Measurements from ENCODE around the gene SLC7A6OS. TPM values are rescaled to one million over a fixed set of nuclear protein-coding genes. Genes with fewer than 3 reads are reported as not detected.

SLC7A6OS gene
- total RNA-seq, 1 experiment from 2014 or later, result 24.5 TPM

DNA sequence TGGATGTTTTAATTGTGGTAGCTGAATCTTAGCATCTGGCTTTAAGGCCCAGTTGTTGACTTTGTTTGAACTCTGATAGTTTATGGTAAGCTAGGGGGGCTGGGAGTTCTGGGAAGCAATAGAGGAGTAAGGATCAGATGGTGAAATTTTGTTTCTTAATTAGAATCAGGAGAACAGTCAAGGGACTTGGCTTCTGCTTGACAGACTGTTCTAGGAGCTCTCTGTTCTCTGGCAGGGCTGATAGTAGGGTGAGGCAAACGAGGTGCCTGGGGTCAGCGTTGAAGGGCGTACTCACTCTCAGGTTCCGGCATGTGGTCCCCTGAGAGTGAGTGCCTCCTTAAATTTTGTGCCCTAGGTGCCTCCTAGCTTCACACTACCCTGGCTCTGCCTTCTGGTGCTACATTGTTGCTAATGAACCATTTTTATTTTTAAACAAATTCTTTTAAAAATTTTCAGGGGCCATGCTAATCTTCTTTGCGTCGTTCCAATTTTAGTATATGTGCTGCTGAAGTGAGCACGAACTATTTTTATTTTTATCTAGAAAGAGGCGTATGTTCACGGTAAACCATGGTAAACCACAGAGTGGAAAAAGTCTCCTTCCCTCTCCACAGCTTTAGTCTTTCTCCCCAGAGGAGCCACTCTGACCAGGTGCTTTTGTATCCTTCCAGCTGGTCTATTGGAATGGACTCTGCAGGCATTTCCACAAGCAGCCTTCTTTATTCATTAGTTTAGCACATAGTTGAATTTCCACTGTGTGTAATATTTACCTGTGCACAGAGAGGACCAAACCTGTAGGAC, 26.7 kb downstream of the SLC7A6OS start:
- Histone ChIP-seq H3K27me3 (ENCODE audit: insufficient read depth, low read length) (no peaks in the 10 kb centered on the region), H3K27ac (ENCODE audit: insufficient read length, low read depth, low read length) (no peak overlapping the region), H3K79me2 (ENCODE audit: insufficient read depth, low read length) (no peaks in the 10 kb centered on the region), H2BK5ac (ENCODE audit: insufficient read length, low read length) (no peak overlapping the region), H4K5ac (ENCODE audit: insufficient read length, low read depth, low read length) (no peak overlapping the region), H4K8ac (replicated peaks; ENCODE audit: insufficient read length, low read depth, low read length) (no peak overlapping the region), H3K9ac (ENCODE audit: extremely low read depth, insufficient read length, low read length) (no peak overlapping the region), H2AFZ (ENCODE audit: low read length) (no peak overlapping the region), H2BK20ac (ENCODE audit: low read depth, low read length, poor library complexity, severe bottlenecking) (no peak overlapping the region), H4K91ac (ENCODE audit: insufficient read length, low read depth, low read length) (no peak overlapping the region), H3T11ph (ENCODE audit: low read length) (no peak overlapping the region), H2BK12ac (ENCODE audit: insufficient read length, low read depth, low read length) (no peak overlapping the region), H3K23me2 (ENCODE audit: insufficient read length, low read depth, low read length, poor library complexity, severe bottlenecking) (no peaks in the 10 kb centered on the region), H3K4ac (ENCODE audit: low read depth, low read length) (no peak overlapping the region), H3K4me1 (ENCODE audit: insufficient read depth, low read length) (no peaks in the 10 kb centered on the region), H4K20me1 (ENCODE audit: control insufficient read depth, insufficient read depth, insufficient read length) (peaks cover 2% of the 10 kb centered on the region), H3K23ac (ENCODE audit: insufficient read length, low read depth, low read length) (no peak overlapping the region), H2BK15ac (ENCODE audit: low read depth, low read length) (no peak overlapping the region), H2BK120ac (ENCODE audit: low read depth, low read length, poor library complexity, severe bottlenecking) (no peak overlapping the region), H3K9me3 (ENCODE audit: control insufficient read depth, low read depth, low read length) (no peaks in the 10 kb centered on the region), H3K79me1 (ENCODE audit: insufficient read depth, low read depth, low read length, poor library complexity, severe bottlenecking) (no peaks in the 10 kb centered on the region), H3K56ac (ENCODE audit: insufficient read length, low read depth, low read length) (no peak overlapping the region), H3K18ac (ENCODE audit: insufficient read length, low read depth, low read length) (no peak overlapping the region), H3K14ac (ENCODE audit: insufficient read depth, low read length) (no peak overlapping the region), H2AK5ac (ENCODE audit: insufficient read length, low read length) (no peak overlapping the region), H3K4me2 (ENCODE audit: insufficient read depth, insufficient read length, low read length) (no peak overlapping the region)
- Mint-ChIP-seq H3K36me3 (ENCODE audit: insufficient read depth in 1 of 3, low read depth in 3 of 3) (peaks cover 9 to 36% (median 14%) of the 10 kb centered on the region in 3 experiments; a peak in 5 of 7 replicates), H3K4me3 (no peak overlapping the region), H3K27ac (peak overlapping the region; percentile 20 to 45 (median 31); a peak in 5 of 7 replicates), H3K4me1 (peaks cover 0 to 2% of the 10 kb centered on the region in 2 experiments; a peak in 1 of 4 replicates), H3K9me3 (no peaks in the 10 kb centered on the region), H3K27me3 (ENCODE audit: low read depth) (no peaks in the 10 kb centered on the region)
- TF ChIP-seq, protein P1, sequence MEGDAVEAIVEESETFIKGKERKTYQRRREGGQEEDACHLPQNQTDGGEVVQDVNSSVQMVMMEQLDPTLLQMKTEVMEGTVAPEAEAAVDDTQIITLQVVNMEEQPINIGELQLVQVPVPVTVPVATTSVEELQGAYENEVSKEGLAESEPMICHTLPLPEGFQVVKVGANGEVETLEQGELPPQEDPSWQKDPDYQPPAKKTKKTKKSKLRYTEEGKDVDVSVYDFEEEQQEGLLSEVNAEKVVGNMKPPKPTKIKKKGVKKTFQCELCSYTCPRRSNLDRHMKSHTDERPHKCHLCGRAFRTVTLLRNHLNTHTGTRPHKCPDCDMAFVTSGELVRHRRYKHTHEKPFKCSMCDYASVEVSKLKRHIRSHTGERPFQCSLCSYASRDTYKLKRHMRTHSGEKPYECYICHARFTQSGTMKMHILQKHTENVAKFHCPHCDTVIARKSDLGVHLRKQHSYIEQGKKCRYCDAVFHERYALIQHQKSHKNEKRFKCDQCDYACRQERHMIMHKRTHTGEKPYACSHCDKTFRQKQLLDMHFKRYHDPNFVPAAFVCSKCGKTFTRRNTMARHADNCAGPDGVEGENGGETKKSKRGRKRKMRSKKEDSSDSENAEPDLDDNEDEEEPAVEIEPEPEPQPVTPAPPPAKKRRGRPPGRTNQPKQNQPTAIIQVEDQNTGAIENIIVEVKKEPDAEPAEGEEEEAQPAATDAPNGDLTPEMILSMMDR (conservative IDR thresholded peaks at IDR 0.05), result no peak
- WGBS (ENCODE audit: extremely low coverage, insufficient read length, low lambda C conversion rate), result no CpG with 5 or more reads among the region's 9 CpGs
- DNase-seq, result no peak
